ENCODE results near the gene UBE2E2. TPM values are rescaled to one million over a fixed set of nuclear protein-coding genes. Genes with fewer than 3 reads are reported as not detected.

The UBE2E2 gene
- total RNA-seq, 1 donor from 2014 or later, result 32.5 TPM

GRCh38 chr3:23484386-23484785, 281.3 kb downstream of the UBE2E2 start:
- no peak for TF ChIP-seq CTCF (IDR thresholded peaks at IDR 0.05; ENCODE audit: unreplicated experiment)
- Mint-ChIP-seq H3K9me3 (ENCODE audit: low read depth) (peaks cover 11% of the 10 kb centered on the region), H3K4me3 (ENCODE audit: low read depth) (no peak overlapping the region), H3K27ac (no peak overlapping the region), H3K4me1 (ENCODE audit: low read depth) (peaks cover 11% of the 10 kb centered on the region), H3K27me3 (no peaks in the 10 kb centered on the region), H3K36me3 (ENCODE audit: insufficient read depth) (peaks cover 5% of the 10 kb centered on the region)
- no peak for DNase-seq (ENCODE audit: low spot score, unreplicated experiment)

GRCh38 chr3:23485922-23486321, 282.8 kb downstream of the UBE2E2 start:
- Mint-ChIP-seq H3K4me1 (ENCODE audit: low read depth) (peaks cover 15% of the 10 kb centered on the region), H3K27me3 (no peaks in the 10 kb centered on the region), H3K36me3 (ENCODE audit: insufficient read depth) (peaks cover 5% of the 10 kb centered on the region), H3K9me3 (ENCODE audit: low read depth) (peaks cover 11% of the 10 kb centered on the region), H3K4me3 (ENCODE audit: low read depth) (no peak overlapping the region), H3K27ac (no peak overlapping the region)
- no peak for TF ChIP-seq CTCF (IDR thresholded peaks at IDR 0.05; ENCODE audit: unreplicated experiment)
- DNase-seq (ENCODE audit: low spot score, unreplicated experiment), result no peak

GRCh38 chr3:23487015-23487414, 283.9 kb downstream of the UBE2E2 start:
- Mint-ChIP-seq H3K9me3 (ENCODE audit: low read depth) (peaks cover 11% of the 10 kb centered on the region), H3K36me3 (ENCODE audit: insufficient read depth) (peaks cover 5% of the 10 kb centered on the region)
- TF ChIP-seq CTCF (IDR thresholded peaks at IDR 0.05; ENCODE audit: unreplicated experiment), result no peak

GRCh38 chr3:23488618-23489017, 285.5 kb downstream of the UBE2E2 start:
- DNase-seq (ENCODE audit: low spot score, unreplicated experiment), result no peak
- Mint-ChIP-seq H3K4me3 (ENCODE audit: low read depth) (no peak overlapping the region), H3K36me3 (ENCODE audit: insufficient read depth) (peaks cover 5% of the 10 kb centered on the region), H3K27me3 (no peaks in the 10 kb centered on the region), H3K9me3 (ENCODE audit: low read depth) (peaks cover 11% of the 10 kb centered on the region), H3K4me1 (ENCODE audit: low read depth) (peaks cover 13% of the 10 kb centered on the region), H3K27ac (no peak overlapping the region)
- TF ChIP-seq CTCF (IDR thresholded peaks at IDR 0.05; ENCODE audit: unreplicated experiment), result no peak

More at GRCh38 chr3:23487015-23487414, 283.9 kb downstream of the UBE2E2 start:
- Mint-ChIP-seq H3K4me1 (ENCODE audit: low read depth) (peaks cover 15% of the 10 kb centered on the region), H3K4me3 (ENCODE audit: low read depth) (no peak overlapping the region), H3K27ac (no peak overlapping the region), H3K27me3 (no peaks in the 10 kb centered on the region)
- no peak for DNase-seq (ENCODE audit: low spot score, unreplicated experiment)

- Mint-ChIP-seq H3K27me3 (no peaks in the 10 kb centered on the region), H3K4me1 (ENCODE audit: low read depth) (peaks cover 11% of the 10 kb centered on the region), H3K27ac (no peak overlapping the region), H3K9me3 (ENCODE audit: low read depth) (peaks cover 9% of the 10 kb centered on the region), H3K4me3 (ENCODE audit: low read depth) (no peak overlapping the region), H3K36me3 (ENCODE audit: insufficient read depth) (peaks cover 4% of the 10 kb centered on the region)
- DNase-seq (ENCODE audit: low spot score, unreplicated experiment), result no peak
- no peak for TF ChIP-seq CTCF (IDR thresholded peaks at IDR 0.05; ENCODE audit: unreplicated experiment)
These were observed 286.4 kb downstream of the UBE2E2 start for GRCh38 chr3:23489300-23490158.
